A673 (cell line): ENCODE results near the gene SYNJ2. TPM values are rescaled to one million over a fixed set of nuclear protein-coding genes. Genes with fewer than 3 reads are reported as not detected.

ENCODE experiments used
- BruUV-seq: library from RNA; stranded (reverse); fragments of 400-500 nt; replicated peaks from 2 replicates; lab custom pipeline; 2021; lab: Mats Ljungman, UMichigan
- CTCF ChIA-PET: fragments of 300-600 bp; sonication (Branson Sonifier 250); formaldehyde crosslinking; loops from one replicate; lab custom pipeline; 2022; ENCODE audit warnings: antibody characterized with exemption; lab: Charles Lee
- POLR2A ChIA-PET: fragments of 300-600 bp; sonication (Branson Sonifier 250); formaldehyde crosslinking; loops from one replicate; lab custom pipeline; 2022; ENCODE audit warnings: antibody characterized with exemption; ENCODE audit not compliant: low non-redundant PET; lab: Charles Lee
- DNase-seq: peaks from one replicate; pipeline ENCODE4 v3.0.0-alpha.2; 2015; ENCODE audit warnings: low spot score
- H3K27ac ChIP-seq: fragments of 200-600 bp; sonication (generic); 2 replicates; pipeline ENCODE4 v1.5.1; 2016; ENCODE audit warnings: mixed run types, low read depth, mild to moderate bottlenecking, mixed read lengths, antibody characterized with exemption, low read length; ENCODE audit not compliant: poor library complexity, severe bottlenecking
- H3K27me3 ChIP-seq: fragments of 200-600 bp; sonication (generic); replicated peaks from 2 replicates; pipeline ENCODE4 v1.6.1; 2017; ENCODE audit warnings: mixed run types, low read depth, mild to moderate bottlenecking, mixed read lengths, antibody characterized with exemption, low read length; ENCODE audit not compliant: insufficient read depth, poor library complexity
- H3K36me3 ChIP-seq: fragments of 200-600 bp; sonication (generic); 2 replicates; pipeline ENCODE4 v1.6.1; 2016; ENCODE audit warnings: mixed run types, mild to moderate bottlenecking, mixed read lengths, antibody characterized with exemption, low read length; ENCODE audit not compliant: insufficient read depth, poor library complexity, severe bottlenecking
- H3K4me1 ChIP-seq: fragments of 200-600 bp; sonication (generic); 2 replicates; pipeline ENCODE4 v1.6.1; 2017; ENCODE audit warnings: mixed run types, mild to moderate bottlenecking, mixed read lengths, antibody characterized with exemption, low read length; ENCODE audit not compliant: insufficient read depth, poor library complexity, severe bottlenecking
- H3K4me3 ChIP-seq: fragments of 200-600 bp; sonication (generic); 2 replicates; pipeline ENCODE4 v1.5.1; 2016; ENCODE audit warnings: low read depth, mixed run types, mild to moderate bottlenecking, mixed read lengths, low read length; ENCODE audit not compliant: poor library complexity, severe bottlenecking
- H3K9me3 ChIP-seq: fragments of 200-600 bp; sonication (generic); 2 replicates; pipeline ENCODE4 v1.6.1; 2016; ENCODE audit warnings: mixed run types, low read depth, mild to moderate bottlenecking, mixed read lengths, antibody characterized with exemption, low read length; ENCODE audit not compliant: poor library complexity, severe bottlenecking
- CTCF ChIP-seq: fragments of 300-800, 200-600 bp; sonication (generic); conservative IDR thresholded peaks from 2 replicates; pipeline ENCODE4 v1.5.1; 2017; ENCODE audit warnings: low read depth, mild to moderate bottlenecking, antibody characterized with exemption, low read length, moderate library complexity, mixed read lengths
- EZH2 ChIP-seq: fragments of 200-600 bp; sonication (generic); IDR thresholded peaks from 2 replicates; pipeline ENCODE4 v1.6.1; 2017; ENCODE audit warnings: borderline replicate concordance, low read depth, mild to moderate bottlenecking, mixed read lengths, antibody characterized with exemption, low read length; ENCODE audit not compliant: poor library complexity, severe bottlenecking
- intact Hi-C: fragments of 100-400 bp; cut with micrococcal nuclease; formaldehyde crosslinking; loops from one replicate; pipeline ENCODE4 v1.10.0; 2022; ENCODE audit not compliant: unreplicated experiment
- total RNA-seq: library from RNA; stranded (reverse); gene quantifications from 2 replicates; pipeline ENCODE4 v1.2.3, GENCODE V29; 2021

The SYNJ2 gene
- total RNA-seq, 1 experiment from 2014 or later = 37.0 TPM

- H3K4me1 ChIP-seq = peaks cover 29% of the 10 kb centered on the region
- no peak for DNase-seq
- ChIA-PET POLR2A (no interaction called here), CTCF (no interaction called here)
- no peaks in the 10 kb centered on the region for H3K9me3 ChIP-seq
- TF ChIP-seq EZH2 = no peak
- no peak for TF ChIP-seq CTCF
- H3K36me3 ChIP-seq = no peaks in the 10 kb centered on the region
- no peak overlapping the region for H3K27ac ChIP-seq
- no TSS peak for BruUV-seq
- intact Hi-C loops = no loop called here
- no peak overlapping the region for H3K4me3 ChIP-seq
- no peaks in the 10 kb centered on the region for H3K27me3 ChIP-seq
These were observed 22.4 kb downstream of the SYNJ2 start for GRCh38 chr6:158003910-158004700.

- Histone ChIP-seq H3K27me3 (no peaks in the 10 kb centered on the region), H3K9me3 (no peaks in the 10 kb centered on the region), H3K4me1 (peaks cover 35% of the 10 kb centered on the region), H3K4me3 (no peak overlapping the region), H3K27ac (no peak overlapping the region), H3K36me3 (no peaks in the 10 kb centered on the region)
- intact Hi-C loops = no loop called here
- DNase-seq = no peak
- ChIA-PET CTCF (no interaction called here), POLR2A (interaction anchor here (0.7 kb wide), 1 partner anchor 154 kb away, joined by 8 read pairs; no protein-coding TSS in a partner anchor)
- BruUV-seq = no TSS peak
- TF ChIP-seq EZH2 = no peak
- no peak for TF ChIP-seq CTCF
These were observed 23.0 kb downstream of the SYNJ2 start for GRCh38 chr6:158004701-158005095.

- Histone ChIP-seq H3K9me3 (no peaks in the 10 kb centered on the region), H3K4me3 (no peak overlapping the region), H3K27ac (no peak overlapping the region), H3K27me3 (no peaks in the 10 kb centered on the region), H3K36me3 (no peaks in the 10 kb centered on the region), H3K4me1 (peaks cover 44% of the 10 kb centered on the region)
- no TSS peak for BruUV-seq
- ChIA-PET POLR2A (no interaction called here), CTCF (no interaction called here)
- DNase-seq = no peak
- no peak for TF ChIP-seq EZH2
- no peak for TF ChIP-seq CTCF
- intact Hi-C loops = no loop called here
These were observed 24.0 kb downstream of the SYNJ2 start for GRCh38 chr6:158005626-158006180.
